GM18526 (cell line): ENCODE results near the gene SLC22A23.

ENCODE experiments used
- POLR2A ChIP-seq: IDR thresholded peaks from 3 replicates; pipeline ENCODE4 v1.6.1; 2011; ENCODE audit not compliant: insufficient read length; ENCODE audit errors: extremely low read depth

Gene SLC22A23

GRCh38 chr6:3456898-3457709 lies at the start of gene SLC22A23:
Gene SLC22A23, minus strand, starts transcription at chr6:3457050. Its CDS starts 491 bp downstream, at chr6:3456559.
- no peak for TF ChIP-seq POLR2A

- no peak for TF ChIP-seq POLR2A
Measured at GRCh38 chr6:3506200-3506599, 49.4 kb upstream of the SLC22A23 start.

- no peak for TF ChIP-seq POLR2A
Measured at GRCh38 chr6:3504938-3505805, 48.3 kb upstream of the SLC22A23 start.

- no peak for TF ChIP-seq POLR2A
Measured at GRCh38 chr6:3504354-3504753, 47.5 kb upstream of the SLC22A23 start.

- TF ChIP-seq POLR2A, result no peak
Measured at GRCh38 chr6:3501826-3502500, 45.1 kb upstream of the SLC22A23 start.

- TF ChIP-seq POLR2A, result no peak
Measured at GRCh38 chr6:3500262-3501014, 43.6 kb upstream of the SLC22A23 start.

- TF ChIP-seq POLR2A, result no peak
Measured at GRCh38 chr6:3499603-3500002, 42.8 kb upstream of the SLC22A23 start.

GRCh38 chr6:3496395-3496794 lies 39.5 kb upstream of the SLC22A23 start:
- no peak for TF ChIP-seq POLR2A

GRCh38 chr6:3494391-3495100 lies 37.7 kb upstream of the SLC22A23 start:
- no peak for TF ChIP-seq POLR2A

- TF ChIP-seq POLR2A, result no peak
Measured at GRCh38 chr6:3490625-3490980, 33.8 kb upstream of the SLC22A23 start.

- no peak for TF ChIP-seq POLR2A
Measured at GRCh38 chr6:3489961-3490624, 33.2 kb upstream of the SLC22A23 start.

GRCh38 chr6:3489027-3489757 lies 32.3 kb upstream of the SLC22A23 start:
- no peak for TF ChIP-seq POLR2A

GRCh38 chr6:3484946-3485345 lies 28.1 kb upstream of the SLC22A23 start:
- no peak for TF ChIP-seq POLR2A
